IMR-90 (cell line): ENCODE results near the gene USPL1. TPM values are rescaled to one million over a fixed set of nuclear protein-coding genes. Genes with fewer than 3 reads are reported as not detected.

Source experiments
- ATAC-seq: fragments of 200-7000 bp; cut with Tn5 transposase; 2 replicates; pipeline ENCODE4 v1.9.1; 2020; ENCODE audit warnings: low read depth, mild to moderate bottlenecking, moderate library complexity
- BruUV-seq: library from RNA; stranded (reverse); fragments of 400-500 nt; replicated peaks from 2 replicates; lab custom pipeline; 2021; lab: Mats Ljungman, UMichigan
- CTCF ChIA-PET: fragments of 300-600 bp; formaldehyde crosslinking; extraction: SDS; loops from one replicate; lab custom pipeline; 2021; ENCODE audit warnings: antibody characterized with exemption; lab: Yijun Ruan, JAX
- POLR2A ChIA-PET: fragments of 300-600 bp; sonication (Branson Sonifier 250); formaldehyde crosslinking; loops from one replicate; lab custom pipeline; 2022; ENCODE audit warnings: antibody characterized with exemption; ENCODE audit not compliant: unreplicated experiment; lab: Charles Lee
- DNase-seq: peaks from one replicate; pipeline ENCODE4 v3.0.0; 2013
- H2AFZ ChIP-seq: replicated peaks from 2 replicates; pipeline ENCODE3; 2013; ENCODE audit warnings: low read length, mild to moderate bottlenecking; ENCODE audit not compliant: poor library complexity
- H2AK5ac ChIP-seq: 2 replicates; pipeline ENCODE4 v1.6.1; 2013; ENCODE audit warnings: low read depth, low read length, inconsistent platforms
- H2AK9ac ChIP-seq: replicated peaks from 2 replicates; pipeline ENCODE3; 2013; ENCODE audit warnings: mild to moderate bottlenecking, low read depth, low read length, moderate library complexity; ENCODE audit not compliant: poor library complexity
- H2BK120ac ChIP-seq: 2 replicates; pipeline ENCODE4 v1.6.1; 2013; ENCODE audit warnings: low read depth, low read length, inconsistent platforms
- H2BK15ac ChIP-seq: 3 replicates; pipeline ENCODE4 v1.6.1; 2013; ENCODE audit warnings: low read depth, low read length, inconsistent platforms
- H2BK20ac ChIP-seq: 2 replicates; pipeline ENCODE4 v1.6.1; 2013; ENCODE audit warnings: low read depth, mild to moderate bottlenecking, inconsistent platforms, low read length, moderate library complexity
- H2BK5ac ChIP-seq: 2 replicates; pipeline ENCODE4 v1.6.1; 2013; ENCODE audit warnings: mild to moderate bottlenecking, low read depth, low read length, inconsistent platforms; ENCODE audit not compliant: poor library complexity, severe bottlenecking
- H3K14ac ChIP-seq: replicated peaks from 2 replicates; pipeline ENCODE4 v1.6.1; 2013; ENCODE audit warnings: low read depth, low read length, inconsistent platforms
- H3K18ac ChIP-seq: 2 replicates; pipeline ENCODE4 v1.6.1; 2013; ENCODE audit warnings: low read depth, low read length, control low read depth
- H3K23ac ChIP-seq: 2 replicates; pipeline ENCODE4 v1.6.1; 2013; ENCODE audit warnings: low read depth, low read length, inconsistent platforms
- H3K27ac ChIP-seq: 2 replicates; pipeline ENCODE4 v1.5.1; 2013; ENCODE audit warnings: mild to moderate bottlenecking, control low read depth, low read length; ENCODE audit not compliant: insufficient read depth
- H3K27me3 ChIP-seq: 2 replicates; pipeline ENCODE4 v1.6.1; 2013; ENCODE audit warnings: low read length; ENCODE audit not compliant: control insufficient read depth, insufficient read depth
- H3K36me3 ChIP-seq: 2 replicates; pipeline ENCODE4 v1.6.1; 2013; ENCODE audit warnings: low read length, mixed read lengths; ENCODE audit not compliant: control insufficient read depth, insufficient read depth
- H3K4ac ChIP-seq: 2 replicates; pipeline ENCODE4 v1.6.1; 2013; ENCODE audit warnings: low read depth, low read length, inconsistent platforms
- H3K4me1 ChIP-seq: 2 replicates; pipeline ENCODE4 v1.6.1; 2013; ENCODE audit warnings: low read length, mixed read lengths; ENCODE audit not compliant: control insufficient read depth, insufficient read depth
- H3K4me2 ChIP-seq: 2 replicates; pipeline ENCODE4 v1.6.1; 2013; ENCODE audit warnings: low read depth, mild to moderate bottlenecking, control low read depth, low read length, moderate library complexity
- H3K4me3 ChIP-seq: 2 replicates; pipeline ENCODE4 v1.5.1; 2013; ENCODE audit warnings: low read depth, mild to moderate bottlenecking, control low read depth, low read length, moderate library complexity; ENCODE audit not compliant: insufficient read depth
- H3K56ac ChIP-seq: 2 replicates; pipeline ENCODE4 v1.6.1; 2013; ENCODE audit warnings: low read length, inconsistent platforms; ENCODE audit not compliant: insufficient read depth; ENCODE audit errors: extremely low read depth
- H3K79me1 ChIP-seq, 2 experiments: 2 replicates each; pipeline ENCODE4 v1.6.1; 2013; ENCODE audit warnings: low read length in 2 of 2, inconsistent platforms in 1 of 2, low read depth in 1 of 2
- H3K9ac ChIP-seq: 2 replicates; pipeline ENCODE4 v1.6.1; 2013; ENCODE audit warnings: low read depth, low read length, control low read depth
- H3K9me1 ChIP-seq: 2 replicates; pipeline ENCODE4 v1.6.1; 2013; ENCODE audit warnings: low read length, inconsistent platforms; ENCODE audit not compliant: insufficient read depth
- H3K9me3 ChIP-seq: 2 replicates; pipeline ENCODE4 v1.6.1; 2013; ENCODE audit warnings: low read length; ENCODE audit not compliant: control insufficient read depth, insufficient read depth
- H4K20me1 ChIP-seq: 2 replicates; pipeline ENCODE4 v1.6.1; 2013; ENCODE audit warnings: low read length, inconsistent platforms; ENCODE audit not compliant: insufficient read depth
- H4K5ac ChIP-seq: 2 replicates; pipeline ENCODE4 v1.6.1; 2013; ENCODE audit warnings: mild to moderate bottlenecking, low read depth, low read length, control low read depth
- H4K8ac ChIP-seq, 2 experiments: 2 replicates each; pipeline ENCODE4 v1.6.1; 2013; ENCODE audit warnings: low read depth in 2 of 2, low read length in 2 of 2, control low read depth in 1 of 2, inconsistent platforms in 1 of 2
- H4K91ac ChIP-seq: 2 replicates; pipeline ENCODE4 v1.6.1; 2013; ENCODE audit warnings: low read depth, low read length, inconsistent platforms; ENCODE audit not compliant: insufficient read depth
- BHLHE40 ChIP-seq: fragments of 150-350 bp; IDR thresholded peaks from 2 replicates; pipeline ENCODE4 v1.6.1; 2016; ENCODE audit warnings: mild to moderate bottlenecking, low read depth, low read length
- CEBPB ChIP-seq: IDR thresholded peaks from 2 replicates; pipeline ENCODE4 v1.6.1; 2012; ENCODE audit warnings: low read depth, low read length, improper control_type of control experiment
- CTCF ChIP-seq: conservative IDR thresholded peaks from 2 replicates; pipeline ENCODE4 v1.5.1; 2012; ENCODE audit warnings: mild to moderate bottlenecking, low read depth, low read length, improper control_type of control experiment
- ELK1 ChIP-seq: fragments of 150-350 bp; IDR thresholded peaks from 2 replicates; pipeline ENCODE4 v1.6.1; 2016; ENCODE audit warnings: low read depth, mild to moderate bottlenecking, low read length, moderate library complexity, borderline replicate concordance
- FOS ChIP-seq: fragments of 150-350 bp; IDR thresholded peaks from 2 replicates; pipeline ENCODE4 v1.6.1; 2016; ENCODE audit warnings: low read depth, low read length
- MAZ ChIP-seq: IDR thresholded peaks from 2 replicates; pipeline ENCODE4 v1.6.1; 2012; ENCODE audit warnings: low read depth, mild to moderate bottlenecking, low read length, improper control_type of control experiment, moderate library complexity, borderline replicate concordance
- MXI1 ChIP-seq: IDR thresholded peaks from 2 replicates; pipeline ENCODE4 v1.6.1; 2012; ENCODE audit warnings: low read depth, mild to moderate bottlenecking, low read length, moderate library complexity, borderline replicate concordance
- POLR2A ChIP-seq: IDR thresholded peaks from 2 replicates; pipeline ENCODE4 v1.6.1; 2012; ENCODE audit warnings: mild to moderate bottlenecking, low read depth, low read length
- RAD21 ChIP-seq: IDR thresholded peaks from 2 replicates; pipeline ENCODE4 v1.6.1; 2012; ENCODE audit warnings: low read length, improper control_type of control experiment
- RCOR1 ChIP-seq: IDR thresholded peaks from 2 replicates; pipeline ENCODE4 v1.6.1; 2012; ENCODE audit warnings: mild to moderate bottlenecking, low read length, improper control_type of control experiment; ENCODE audit not compliant: insufficient replicate concordance
- RFX5 ChIP-seq: IDR thresholded peaks from 2 replicates; pipeline ENCODE4 v1.8.0; 2012; ENCODE audit warnings: low read depth, mild to moderate bottlenecking, low read length, moderate library complexity
- USF2 ChIP-seq: fragments of 150-350 bp; IDR thresholded peaks from 2 replicates; pipeline ENCODE4 v1.6.1; 2017; ENCODE audit warnings: mild to moderate bottlenecking, antibody characterized with exemption, low read length, low read depth
- WGBS, 2 experiments: methylation state at CpG; one replicate each; pipeline versions ENCODE4 v1.1.5 to v1.1.7; 2013; ENCODE audit warnings: missing lambda C conversion rate in 2 of 2; ENCODE audit not compliant: insufficient read length in 1 of 2; ENCODE audit errors: extremely low coverage in 2 of 2; 5-methylcytosine and 5-hydroxymethylcytosine counted together
- dilution Hi-C: fragments of 300-500 bp; cut with HindIII; formaldehyde crosslinking; loops from one replicate; pipeline ENCODE4 v1.14.3; 2018; ENCODE audit warnings: low sequenced_read_pairs; ENCODE audit not compliant: unreplicated experiment
- in situ Hi-C: fragments of 300-500 bp; cut with MboI; formaldehyde crosslinking; loops from 3 replicates; pipeline ENCODE4 v1.14.3; 2019; ENCODE audit warnings: low sequenced_read_pairs, inconsistent platforms, mixed read lengths
- intact Hi-C: fragments of 100-400 bp; cut with micrococcal nuclease; formaldehyde crosslinking; loops from 2 replicates; pipeline ENCODE4 v1.10.0; 2022
- polyA plus RNA-seq, 3 experiments: library from polyadenylated mRNA; depleted of rRNA; stranded (reverse); fragments of >200 nt; gene quantifications; 2 replicates each; pipeline ENCODE4 v1.2.3, GENCODE V29; 2012; ENCODE audit warnings: low replicate concordance in 1 of 3
- total RNA-seq: library from RNA; depleted of rRNA; stranded (reverse); fragments of >200 nt; gene quantifications from 2 replicates; pipeline ENCODE4 v1.2.3, GENCODE V29; 2012

USPL1 gene
- total and polyA plus RNA-seq, 2 of the 4 experiments (the other 2 are of a cell fraction), result 12.1 to 15.4 TPM

GRCh38 chr13:30690282-30691188 lies 72.8 kb downstream of the USPL1 start:
- intact Hi-C loops (loop anchor here (10.0 kb wide), 1 partner anchor 556 kb away; no protein-coding TSS in a partner anchor), in situ Hi-C loops (no loop called here), dilution Hi-C loops (no loop called here)
- Histone ChIP-seq H4K5ac (peak overlapping the region; percentile 71), H2AK5ac (peak overlapping the region; percentile 84), H4K8ac (peak overlapping the region; percentile 65 to 99), H3K36me3 (no peaks in the 10 kb centered on the region), H3K18ac (peak overlapping the region; percentile 82), H2BK20ac (peak overlapping the region; percentile 98), H2AFZ (peak overlapping the region; percentile 92), H3K9ac (peak overlapping the region; percentile 53), H3K27me3 (no peaks in the 10 kb centered on the region), H3K4me2 (peak overlapping the region; percentile 66), H3K14ac (peak overlapping the region; percentile 97), H3K4ac (peak overlapping the region; percentile 97), H2AK9ac (peak overlapping the region; percentile 90), H2BK15ac (peak overlapping the region; percentile 93), H3K9me3 (no peaks in the 10 kb centered on the region; the same call in 1 of the 2 replicates), H3K23ac (peak overlapping the region; percentile 97), H2BK120ac (peak overlapping the region; percentile 98), H4K20me1 (no peaks in the 10 kb centered on the region), H2BK5ac (peak overlapping the region; percentile 88), H3K4me1 (peaks cover 9% of the 10 kb centered on the region), H3K4me3 (peak overlapping the region; percentile 31), H3K9me1 (peaks cover 6% of the 10 kb centered on the region; the same call in 1 of the 2 replicates), H3K27ac (peak overlapping the region; percentile 85), H4K91ac (peak overlapping the region; percentile 94), H3K56ac (peak overlapping the region; percentile 87), H3K79me1 (no peaks in the 10 kb centered on the region)
- peak; percentile 44; the same call in 1 of the 2 replicates for TF ChIP-seq POLR2A
- TF ChIP-seq FOS, result peak; percentile 60
- TF ChIP-seq CEBPB, result peak; percentile 94
- TF ChIP-seq USF2, result peak; percentile 88
- TF ChIP-seq MAZ, result no peak
- peak; percentile 99 for TF ChIP-seq RCOR1
- TF ChIP-seq BHLHE40, result peak; percentile 88
- no peak for TF ChIP-seq ELK1
- no peak for TF ChIP-seq CTCF
- no peak; the same call in 1 of the 2 replicates for TF ChIP-seq RAD21
- peak; percentile 41; the same call in 1 of the 2 replicates for TF ChIP-seq RFX5
- no peak for TF ChIP-seq MXI1
- ChIA-PET CTCF (interaction anchor here (1.1 to 1.3 kb wide), 2 partner anchors 53 to 102 kb away, joined by 3 read pairs; no protein-coding TSS in a partner anchor), POLR2A (interaction anchor here (0.5 to 0.9 kb wide), 4 partner anchors 9 to 248 kb away, joined by 3 to 15 read pairs (median 6); no protein-coding TSS in a partner anchor)
- peak; percentile 96 for ATAC-seq
- 0% methylated on average over 5 of the region's 21 CpGs; no CpG with 5 or more reads in 1 of the 2 experiments for WGBS, 2 experiments
- BruUV-seq, result no TSS peak
- DNase-seq, result peak; percentile 99
